Measurements from ENCODE around the gene NRAS. TPM values are rescaled to one million over a fixed set of nuclear protein-coding genes. Genes with fewer than 3 reads are reported as not detected.

The NRAS gene
- total RNA-seq, 1 experiment from 2014 or later = 48.0 TPM

DNA sequence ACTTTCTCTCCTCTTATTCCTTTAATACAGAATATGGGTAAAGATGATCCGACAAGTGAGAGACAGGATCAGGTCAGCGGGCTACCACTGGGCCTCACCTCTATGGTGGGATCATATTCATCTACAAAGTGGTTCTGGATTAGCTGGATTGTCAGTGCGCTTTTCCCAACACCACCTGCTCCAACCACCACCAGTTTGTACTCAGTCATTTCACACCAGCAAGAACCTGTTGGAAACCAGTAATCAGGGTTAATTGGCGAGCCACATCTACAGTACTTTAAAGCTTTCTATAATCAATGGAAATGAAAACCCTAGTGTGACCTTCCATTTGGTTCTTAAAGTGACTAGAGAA lies 643 bp downstream of the NRAS start:
- Histone ChIP-seq H3K4me3 (replicated peaks in 1 of 2; ENCODE audit: low read depth in 1 of 2, low read length in 2 of 2) (peak overlapping the region; percentile 89 to 99), H3K9ac (ENCODE audit: low read length) (peak overlapping the region; percentile 91), H2AFZ (ENCODE audit: low read depth, low read length, poor library complexity, severe bottlenecking) (no peak overlapping the region), H3K4me1 (ENCODE audit: control insufficient read depth in 1 of 2, insufficient read depth in 2 of 2, low read length in 2 of 2) (peaks cover 0 to 12% of the 10 kb centered on the region in 2 experiments; a peak in 2 of 4 replicates), H3K36me3 (ENCODE audit: control insufficient read depth in 1 of 2, insufficient read depth in 2 of 2, low read length in 2 of 2) (peaks cover 40 to 44% of the 10 kb centered on the region in 2 experiments), H3K27ac (ENCODE audit: low read depth, low read length) (peak overlapping the region; percentile 65), H3K4me2 (ENCODE audit: low read length) (peak overlapping the region; percentile 76), H3K27me3 (ENCODE audit: insufficient read depth, low read length) (no peaks in the 10 kb centered on the region), H3K79me2 (ENCODE audit: insufficient read depth, low read length) (peaks cover 50% of the 10 kb centered on the region), H3K9me2 (ENCODE audit: insufficient read depth) (no peaks in the 10 kb centered on the region), H4K20me1 (ENCODE audit: insufficient read depth) (no peaks in the 10 kb centered on the region), H3K9me3 (ENCODE audit: control insufficient read depth in 1 of 2, insufficient read depth in 1 of 2, low read depth in 1 of 2, low read length in 2 of 2) (no peaks in the 10 kb centered on the region)
- POLR2A ChIA-PET = no interaction called here
- CTCF ChIA-PET = interaction anchor here (1.2 kb wide), 1 partner anchor 369 kb away, joined by 3 read pairs; no protein-coding TSS in a partner anchor
- no peak for DNase-seq (ENCODE audit: low read depth, low spot score)
- ATAC-seq = peak; percentile 12
- intact Hi-C loops (cut with micrococcal nuclease) = loop anchor here (1.0 to 5.0 kb wide), 2 partner anchors 45 to 134 kb away; partner anchors contain the start of gene BCAS2
- RAD21 ChIA-PET (ENCODE audit: low non-redundant PET in 1 of 2, low total read pairs in 2 of 2, uncharacterized antibody in 2 of 2, unreplicated experiment in 2 of 2) = no interaction called here
- TSS peak; percentile 71 for BruUV-seq (replicated peaks)
- no peak for TF ChIP-seq SRF (IDR thresholded peaks at IDR 0.05; ENCODE audit: low read depth)

DNA sequence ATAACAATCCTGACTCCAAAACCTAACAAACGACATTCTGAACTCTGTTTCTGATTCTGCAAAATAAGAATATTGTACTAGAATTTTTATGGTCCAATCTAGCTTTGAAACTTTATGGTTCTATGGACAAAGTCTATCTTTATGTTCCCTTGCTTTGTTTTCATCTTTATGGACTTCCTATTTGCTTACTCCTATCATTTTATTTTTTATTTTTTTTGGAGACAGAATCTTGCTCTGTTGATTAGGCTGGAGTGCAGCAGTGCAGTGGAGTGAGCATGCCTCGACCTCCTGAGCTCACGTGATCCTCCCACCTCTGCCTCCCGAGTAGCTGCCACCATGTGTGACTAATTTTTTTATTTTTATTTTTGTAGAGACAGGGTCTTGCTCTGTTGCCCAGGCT lies 3.6 kb downstream of the NRAS start:
- intact Hi-C loops (cut with micrococcal nuclease) = no loop called here
- no peak overlapping the region for H2AFZ ChIP-seq (ENCODE audit: low read depth, low read length, poor library complexity, severe bottlenecking)
- no peak overlapping the region for H3K4me3 ChIP-seq (replicated peaks in 1 of 2; ENCODE audit: low read depth in 1 of 2, low read length in 2 of 2)
- H3K27me3 ChIP-seq (ENCODE audit: insufficient read depth, low read length) = no peaks in the 10 kb centered on the region
- ChIA-PET CTCF (no interaction called here), POLR2A (no interaction called here), RAD21 (ENCODE audit: low non-redundant PET in 1 of 2, low total read pairs in 2 of 2, uncharacterized antibody in 2 of 2, unreplicated experiment in 2 of 2) (no interaction called here)
- H3K9ac ChIP-seq (ENCODE audit: low read length) = no peak overlapping the region
- DNase-seq (ENCODE audit: low read depth, low spot score) (no peak), ATAC-seq (no peak)
- peaks cover 50% of the 10 kb centered on the region for H3K79me2 ChIP-seq (ENCODE audit: insufficient read depth, low read length)
- H3K27ac ChIP-seq (ENCODE audit: low read depth, low read length) = no peak overlapping the region
- no peaks in the 10 kb centered on the region for H3K9me3 ChIP-seq (ENCODE audit: control insufficient read depth in 1 of 2, insufficient read depth in 1 of 2, low read depth in 1 of 2, low read length in 2 of 2)
- no peaks in the 10 kb centered on the region for H4K20me1 ChIP-seq (ENCODE audit: insufficient read depth)
- no peak overlapping the region for H3K4me2 ChIP-seq (ENCODE audit: low read length)
- H3K4me1 ChIP-seq (ENCODE audit: control insufficient read depth in 1 of 2, insufficient read depth in 2 of 2, low read length in 2 of 2) = peaks cover 0 to 12% of the 10 kb centered on the region in 2 experiments; a peak in 2 of 4 replicates
- peaks cover 30 to 35% of the 10 kb centered on the region in 2 experiments; a peak in 3 of 4 replicates for H3K36me3 ChIP-seq (ENCODE audit: control insufficient read depth in 1 of 2, insufficient read depth in 2 of 2, low read length in 2 of 2)
- BruUV-seq (replicated peaks) = no TSS peak
- H3K9me2 ChIP-seq (ENCODE audit: insufficient read depth) = no peaks in the 10 kb centered on the region
- TF ChIP-seq RAD21 (IDR thresholded peaks at IDR 0.05; ENCODE audit: low read depth) (no peak), SP1 (IDR thresholded peaks at IDR 0.05; ENCODE audit: low read depth) (no peak), CBX3 (IDR thresholded peaks at IDR 0.05; ENCODE audit: low read depth) (no peak), FOSL1 (IDR thresholded peaks at IDR 0.05; ENCODE audit: low read depth) (no peak), EZH2phosphoT487 (IDR thresholded peaks at IDR 0.05; ENCODE audit: borderline replicate concordance) (no peak), YY1 (IDR thresholded peaks at IDR 0.05; ENCODE audit: extremely low read depth, insufficient replicate concordance, low read depth, low read length) (no peak), SRF (IDR thresholded peaks at IDR 0.05; ENCODE audit: low read depth) (no peak), EZH2 (IDR thresholded peaks at IDR 0.05) (no peak), POLR2AphosphoS5 (IDR thresholded peaks at IDR 0.05; ENCODE audit: low read depth, low read length) (no peak), TCF7L2 (IDR thresholded peaks at IDR 0.05; ENCODE audit: borderline replicate concordance, extremely low read depth, insufficient read depth, insufficient read length) (no peak)
- TF ChIP-seq, protein P1, sequence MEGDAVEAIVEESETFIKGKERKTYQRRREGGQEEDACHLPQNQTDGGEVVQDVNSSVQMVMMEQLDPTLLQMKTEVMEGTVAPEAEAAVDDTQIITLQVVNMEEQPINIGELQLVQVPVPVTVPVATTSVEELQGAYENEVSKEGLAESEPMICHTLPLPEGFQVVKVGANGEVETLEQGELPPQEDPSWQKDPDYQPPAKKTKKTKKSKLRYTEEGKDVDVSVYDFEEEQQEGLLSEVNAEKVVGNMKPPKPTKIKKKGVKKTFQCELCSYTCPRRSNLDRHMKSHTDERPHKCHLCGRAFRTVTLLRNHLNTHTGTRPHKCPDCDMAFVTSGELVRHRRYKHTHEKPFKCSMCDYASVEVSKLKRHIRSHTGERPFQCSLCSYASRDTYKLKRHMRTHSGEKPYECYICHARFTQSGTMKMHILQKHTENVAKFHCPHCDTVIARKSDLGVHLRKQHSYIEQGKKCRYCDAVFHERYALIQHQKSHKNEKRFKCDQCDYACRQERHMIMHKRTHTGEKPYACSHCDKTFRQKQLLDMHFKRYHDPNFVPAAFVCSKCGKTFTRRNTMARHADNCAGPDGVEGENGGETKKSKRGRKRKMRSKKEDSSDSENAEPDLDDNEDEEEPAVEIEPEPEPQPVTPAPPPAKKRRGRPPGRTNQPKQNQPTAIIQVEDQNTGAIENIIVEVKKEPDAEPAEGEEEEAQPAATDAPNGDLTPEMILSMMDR (IDR thresholded peaks at IDR 0.05 in 2 of 3, conservative IDR thresholded peaks at IDR 0.05 in 1 of 3; ENCODE audit: borderline replicate concordance in 1 of 3, insufficient read depth in 1 of 3, low read depth in 2 of 3, low read length in 2 of 3) = no peak
- TF ChIP-seq, protein P2, sequence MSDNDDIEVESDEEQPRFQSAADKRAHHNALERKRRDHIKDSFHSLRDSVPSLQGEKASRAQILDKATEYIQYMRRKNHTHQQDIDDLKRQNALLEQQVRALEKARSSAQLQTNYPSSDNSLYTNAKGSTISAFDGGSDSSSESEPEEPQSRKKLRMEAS (IDR thresholded peaks at IDR 0.05) = no peak
- TF ChIP-seq, protein P3, sequence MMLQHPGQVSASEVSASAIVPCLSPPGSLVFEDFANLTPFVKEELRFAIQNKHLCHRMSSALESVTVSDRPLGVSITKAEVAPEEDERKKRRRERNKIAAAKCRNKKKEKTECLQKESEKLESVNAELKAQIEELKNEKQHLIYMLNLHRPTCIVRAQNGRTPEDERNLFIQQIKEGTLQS (IDR thresholded peaks at IDR 0.05) = no peak
- TF ChIP-seq, protein P4, sequence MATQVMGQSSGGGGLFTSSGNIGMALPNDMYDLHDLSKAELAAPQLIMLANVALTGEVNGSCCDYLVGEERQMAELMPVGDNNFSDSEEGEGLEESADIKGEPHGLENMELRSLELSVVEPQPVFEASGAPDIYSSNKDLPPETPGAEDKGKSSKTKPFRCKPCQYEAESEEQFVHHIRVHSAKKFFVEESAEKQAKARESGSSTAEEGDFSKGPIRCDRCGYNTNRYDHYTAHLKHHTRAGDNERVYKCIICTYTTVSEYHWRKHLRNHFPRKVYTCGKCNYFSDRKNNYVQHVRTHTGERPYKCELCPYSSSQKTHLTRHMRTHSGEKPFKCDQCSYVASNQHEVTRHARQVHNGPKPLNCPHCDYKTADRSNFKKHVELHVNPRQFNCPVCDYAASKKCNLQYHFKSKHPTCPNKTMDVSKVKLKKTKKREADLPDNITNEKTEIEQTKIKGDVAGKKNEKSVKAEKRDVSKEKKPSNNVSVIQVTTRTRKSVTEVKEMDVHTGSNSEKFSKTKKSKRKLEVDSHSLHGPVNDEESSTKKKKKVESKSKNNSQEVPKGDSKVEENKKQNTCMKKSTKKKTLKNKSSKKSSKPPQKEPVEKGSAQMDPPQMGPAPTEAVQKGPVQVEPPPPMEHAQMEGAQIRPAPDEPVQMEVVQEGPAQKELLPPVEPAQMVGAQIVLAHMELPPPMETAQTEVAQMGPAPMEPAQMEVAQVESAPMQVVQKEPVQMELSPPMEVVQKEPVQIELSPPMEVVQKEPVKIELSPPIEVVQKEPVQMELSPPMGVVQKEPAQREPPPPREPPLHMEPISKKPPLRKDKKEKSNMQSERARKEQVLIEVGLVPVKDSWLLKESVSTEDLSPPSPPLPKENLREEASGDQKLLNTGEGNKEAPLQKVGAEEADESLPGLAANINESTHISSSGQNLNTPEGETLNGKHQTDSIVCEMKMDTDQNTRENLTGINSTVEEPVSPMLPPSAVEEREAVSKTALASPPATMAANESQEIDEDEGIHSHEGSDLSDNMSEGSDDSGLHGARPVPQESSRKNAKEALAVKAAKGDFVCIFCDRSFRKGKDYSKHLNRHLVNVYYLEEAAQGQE (IDR thresholded peaks at IDR 0.05; ENCODE audit: low read depth) = no peak
